ENCODE data around the gene CCDC18.
"Not testable (repeated sequence)": the region's sequence is repeated elsewhere in the genome, so short reads cannot be mapped to it uniquely, and the experiment has no call there.

The CCDC18 gene

GRCh38 chr1:93155335-93155734 is 25.2 kb upstream of the CCDC18 start:
- TF ChIP-seq CTCF (IDR thresholded peaks at IDR 0.05; ENCODE audit: low read depth, low read length): no peak
- DNase-seq (ENCODE audit: extremely low read depth, low read depth): no peak

GRCh38 chr1:93159337-93159736 is 21.2 kb upstream of the CCDC18 start:
- no peak for TF ChIP-seq CTCF (IDR thresholded peaks at IDR 0.05; ENCODE audit: low read depth, low read length)
- no peak for DNase-seq (ENCODE audit: extremely low read depth, low read depth)

- DNase-seq (ENCODE audit: extremely low read depth, low read depth): not testable (repeated sequence)
Observed at GRCh38 chr1:93163314-93163713, 17.2 kb upstream of the CCDC18 start.

GRCh38 chr1:93164816-93165215 is 15.7 kb upstream of the CCDC18 start:
- no peak for TF ChIP-seq CTCF (IDR thresholded peaks at IDR 0.05; ENCODE audit: low read depth, low read length)
- DNase-seq (ENCODE audit: extremely low read depth, low read depth): no peak

GRCh38 chr1:93165895-93166294 is 14.6 kb upstream of the CCDC18 start:
- DNase-seq (ENCODE audit: extremely low read depth, low read depth): not testable (repeated sequence)

- DNase-seq (ENCODE audit: extremely low read depth, low read depth): no peak
- no peak for TF ChIP-seq CTCF (IDR thresholded peaks at IDR 0.05; ENCODE audit: low read depth, low read length)
Observed at GRCh38 chr1:93167006-93167405, 13.5 kb upstream of the CCDC18 start.

GRCh38 chr1:93170141-93170678 is 10.3 kb upstream of the CCDC18 start:
- not testable (repeated sequence) for DNase-seq (ENCODE audit: extremely low read depth, low read depth)

GRCh38 chr1:93171549-93172034 is 8.9 kb upstream of the CCDC18 start:
- no peak for TF ChIP-seq CTCF (IDR thresholded peaks at IDR 0.05; ENCODE audit: low read depth, low read length)
- no peak for DNase-seq (ENCODE audit: extremely low read depth, low read depth)

- DNase-seq (ENCODE audit: extremely low read depth, low read depth): no peak
- no peak for TF ChIP-seq CTCF (IDR thresholded peaks at IDR 0.05; ENCODE audit: low read depth, low read length)
Observed at GRCh38 chr1:93172778-93173177, 7.7 kb upstream of the CCDC18 start.

GRCh38 chr1:93174638-93175037 is 5.9 kb upstream of the CCDC18 start:
- not testable (repeated sequence) for DNase-seq (ENCODE audit: extremely low read depth, low read depth)

All from AG09319 (cell line).